Choroid plexus epithelial cell (primary cell): ENCODE measurements around the gene LEO1.

Source experiments
- DNase-seq: peaks from one replicate; pipeline ENCODE4 v3.0.0-alpha.2; 2010; ENCODE audit warnings: low read depth
- H3K4me3 ChIP-seq: 2 replicates; pipeline ENCODE4 v1.5.1; 2011; ENCODE audit warnings: low read depth, mild to moderate bottlenecking, control low read depth, low read length, moderate library complexity
- CTCF ChIP-seq: conservative IDR thresholded peaks from 2 replicates; pipeline ENCODE4 v1.5.1; 2011; ENCODE audit warnings: low read depth, mild to moderate bottlenecking, control low read depth, inconsistent platforms, low read length, moderate library complexity

LEO1 gene

GRCh38 chr15:52002351-52002750 is 30.8 kb upstream of the LEO1 start:
- H3K4me3 ChIP-seq = no peak overlapping the region
- DNase-seq = no peak
- no peak for TF ChIP-seq CTCF

- H3K4me3 ChIP-seq = no peak overlapping the region
- no peak for TF ChIP-seq CTCF
- peak; percentile 39 for DNase-seq
These were observed 21.4 kb upstream of the LEO1 start for GRCh38 chr15:51992953-51993352.

GRCh38 chr15:51991141-51991540 is 19.6 kb upstream of the LEO1 start:
- TF ChIP-seq CTCF = no peak
- no peak for DNase-seq
- H3K4me3 ChIP-seq = no peak overlapping the region

GRCh38 chr15:51982770-51983103 is 11.2 kb upstream of the LEO1 start:
- no peak overlapping the region for H3K4me3 ChIP-seq
- no peak for DNase-seq
- no peak for TF ChIP-seq CTCF

GRCh38 chr15:51982013-51982769 is 10.6 kb upstream of the LEO1 start:
- H3K4me3 ChIP-seq = peak overlapping the region; percentile 16
- peak; percentile 91 for DNase-seq
- peak; percentile 65 for TF ChIP-seq CTCF

- no peak for TF ChIP-seq CTCF
- H3K4me3 ChIP-seq = no peak overlapping the region
- DNase-seq = no peak
These were observed 2.2 kb upstream of the LEO1 start for GRCh38 chr15:51973775-51974174.

GRCh38 chr15:51973220-51973619 is 1.6 kb upstream of the LEO1 start:
- H3K4me3 ChIP-seq = no peak overlapping the region
- DNase-seq = no peak
- no peak for TF ChIP-seq CTCF
